Endothelial cell of umbilical vein (primary cell): ENCODE data around the gene RAD52. TPM values are rescaled to one million over a fixed set of nuclear protein-coding genes. Genes with fewer than 3 reads are reported as not detected.

Experiments used
- BruUV-seq: library from RNA; stranded (reverse); fragments of 400-500 nt; replicated peaks from 2 replicates; lab custom pipeline; 2021; lab: Mats Ljungman, UMichigan
- CTCF ChIA-PET: fragments of 300-600, 350-600 bp; sonication (Branson Sonifier 250); formaldehyde crosslinking; loops from one replicate; lab custom pipeline; 2021; ENCODE audit warnings: antibody characterized with exemption, inconsistent platforms; lab: Charles Lee
- POLR2A ChIA-PET: fragments of 300-600, 350-600 bp; sonication (Branson Sonifier 250); formaldehyde crosslinking; loops from one replicate; lab custom pipeline; 2021; ENCODE audit warnings: antibody characterized with exemption, inconsistent platforms; lab: Charles Lee
- DNase-seq: peaks from one replicate; pipeline ENCODE4 v3.0.0-alpha.2; 2011; ENCODE audit warnings: low read depth, low spot score
- FAIRE-seq: peaks from 2 replicates; lab custom pipeline; 2011; peaks lifted over from hg19 to GRCh38; lab: Jason Lieb, UNC
- H2AFZ ChIP-seq: 2 replicates; pipeline ENCODE4 v1.6.0; 2012; ENCODE audit warnings: low read depth, low read length, control low read depth, inconsistent platforms
- H3K27ac ChIP-seq: 2 replicates; pipeline ENCODE4 v1.5.1; 2011; ENCODE audit warnings: low read depth, mild to moderate bottlenecking, control low read depth, low read length, moderate library complexity; ENCODE audit not compliant: insufficient read depth
- H3K27me3 ChIP-seq, 2 experiments: 2 replicates each; pipeline versions ENCODE4 v1.6.0 to v1.6.1; 2011; ENCODE audit warnings: low read length in 2 of 2, mixed read lengths in 1 of 2; ENCODE audit not compliant: control insufficient read depth in 2 of 2, insufficient read depth in 2 of 2
- H3K36me3 ChIP-seq, 2 experiments: 2 replicates in 1 of 2; 3 replicates in 1 of 2; pipeline ENCODE4 v1.5.1; 2011; ENCODE audit warnings: low read length in 2 of 2, mild to moderate bottlenecking in 1 of 2, moderate library complexity in 1 of 2; ENCODE audit not compliant: control insufficient read depth in 2 of 2, insufficient read depth in 2 of 2; ENCODE audit errors: extremely low read depth in 1 of 2
- H3K4me1 ChIP-seq: 3 replicates; pipeline ENCODE4 v1.5.1; 2011; ENCODE audit warnings: mild to moderate bottlenecking, low read length; ENCODE audit not compliant: control insufficient read depth, insufficient read depth; ENCODE audit errors: extremely low read depth
- H3K4me2 ChIP-seq: 2 replicates; pipeline ENCODE4 v1.6.1; 2011; ENCODE audit warnings: low read length, control low read depth, mixed read lengths; ENCODE audit not compliant: insufficient read depth
- H3K4me3 ChIP-seq, 3 experiments: fragments of 200-600 bp in 1 of 3; sonication (generic), shearing (Covaris generic) in 1 of 3; replicated peaks in 1 of 3; 2 replicates each; pipeline ENCODE4 v1.5.1; 2011 to 2016; ENCODE audit warnings: control low read depth in 3 of 3, low read length in 3 of 3, mild to moderate bottlenecking in 2 of 3, inconsistent platforms in 1 of 3, low read depth in 1 of 3, moderate library complexity in 1 of 3; ENCODE audit not compliant: insufficient read depth in 1 of 3
- H3K79me2 ChIP-seq: 2 replicates; pipeline ENCODE4 v1.6.0; 2012; ENCODE audit warnings: low read length, inconsistent platforms; ENCODE audit not compliant: control insufficient read depth, insufficient read depth
- H3K9ac ChIP-seq: replicated peaks from 2 replicates; pipeline ENCODE3; 2011; ENCODE audit warnings: low read length, control low read depth; ENCODE audit not compliant: insufficient read depth; ENCODE audit errors: extremely low read depth
- H3K9me1 ChIP-seq: replicated peaks from 3 replicates; pipeline ENCODE4 v1.6.0; 2011; ENCODE audit warnings: mild to moderate bottlenecking, low read length; ENCODE audit not compliant: control insufficient read depth, insufficient read depth; ENCODE audit errors: extremely low read depth
- H3K9me3 ChIP-seq: replicated peaks from 2 replicates; pipeline ENCODE4 v1.5.1; 2012; ENCODE audit warnings: low read length, inconsistent platforms; ENCODE audit not compliant: control insufficient read depth, insufficient read depth
- H4K20me1 ChIP-seq: replicated peaks from 2 replicates; pipeline ENCODE3; 2011; ENCODE audit warnings: mild to moderate bottlenecking, low read length; ENCODE audit not compliant: control insufficient read depth, insufficient read depth; ENCODE audit errors: extremely low read depth
- EZH2 ChIP-seq: IDR thresholded peaks from 2 replicates; pipeline ENCODE4 v1.6.1; 2012; ENCODE audit warnings: borderline replicate concordance, low read depth, mild to moderate bottlenecking, moderate library complexity, low read length, inconsistent platforms; ENCODE audit not compliant: severe bottlenecking
- FOS ChIP-seq: IDR thresholded peaks from 2 replicates; pipeline ENCODE4 v1.6.1; 2011; ENCODE audit warnings: mild to moderate bottlenecking, low read length, moderate library complexity, borderline replicate concordance; ENCODE audit not compliant: insufficient read depth
- JUN ChIP-seq: IDR thresholded peaks from 2 replicates; pipeline ENCODE4 v1.6.1; 2011; ENCODE audit warnings: borderline replicate concordance, low read depth; ENCODE audit not compliant: insufficient read length, insufficient read depth
- MYC ChIP-seq: IDR thresholded peaks from one replicate; pipeline ENCODE4 v1.6.1; 2011; ENCODE audit warnings: mild to moderate bottlenecking, low read depth, low read length
- POLR2A ChIP-seq: IDR thresholded peaks from 2 replicates; pipeline ENCODE4 v1.6.1; 2012; ENCODE audit warnings: low read depth, mild to moderate bottlenecking, control low read depth, low read length
- POLR2AphosphoS5 ChIP-seq: IDR thresholded peaks from 2 replicates; pipeline ENCODE4 v1.6.1; 2012; ENCODE audit warnings: low read depth, mild to moderate bottlenecking, control low read depth, low read length, moderate library complexity; ENCODE audit not compliant: insufficient read depth
- dilution Hi-C: fragments of 300-500 bp; cut with MboI; formaldehyde crosslinking; loops from one replicate; pipeline ENCODE4 v1.15.0; 2019; ENCODE audit warnings: low sequenced_read_pairs; ENCODE audit not compliant: extremely low pct_ligation_motif_present
- intact Hi-C: fragments of 100-400 bp; cut with micrococcal nuclease; formaldehyde crosslinking; loops from one replicate; pipeline ENCODE4 v1.10.0; 2022
- polyA plus RNA-seq, 4 experiments: library from polyadenylated mRNA; depleted of rRNA in 3 of 4; stranded (reverse) in 3 of 4; unstranded in 1 of 4; fragments of >200 nt; gene quantifications; 2 replicates each; pipeline versions ENCODE4 v1.2.1 to v1.2.3, GENCODE V29; 2011 to 2012; ENCODE audit warnings: missing spikeins in 1 of 4
- total RNA-seq: library from RNA; stranded (reverse); gene quantifications from 2 replicates; pipeline ENCODE4 v1.2.3, GENCODE V29; 2021
- TF ChIP-seq, protein P1 (sequence below): IDR thresholded peaks from 2 replicates; pipeline ENCODE4 v1.6.1; 2011; ENCODE audit not compliant: insufficient read depth, insufficient read length
- TF ChIP-seq, protein P2 (sequence below), 2 donors: IDR thresholded peaks; 1 replicate in 1 of 2; 2 replicates in 1 of 2; pipeline ENCODE4 v1.5.1; 2011; ENCODE audit warnings: low read length in 2 of 2, mild to moderate bottlenecking in 2 of 2, moderate library complexity in 2 of 2, control low read depth in 1 of 2, inconsistent platforms in 1 of 2, low read depth in 1 of 2; ENCODE audit not compliant: insufficient read depth in 1 of 2; ENCODE audit errors: extremely low read depth in 1 of 2

Gene RAD52
- total and polyA plus RNA-seq, 2 donors (not counting 3 experiments of a cell fraction or from before 2014, with no cell fraction given) = 9.4 to 16.1 TPM

DNA sequence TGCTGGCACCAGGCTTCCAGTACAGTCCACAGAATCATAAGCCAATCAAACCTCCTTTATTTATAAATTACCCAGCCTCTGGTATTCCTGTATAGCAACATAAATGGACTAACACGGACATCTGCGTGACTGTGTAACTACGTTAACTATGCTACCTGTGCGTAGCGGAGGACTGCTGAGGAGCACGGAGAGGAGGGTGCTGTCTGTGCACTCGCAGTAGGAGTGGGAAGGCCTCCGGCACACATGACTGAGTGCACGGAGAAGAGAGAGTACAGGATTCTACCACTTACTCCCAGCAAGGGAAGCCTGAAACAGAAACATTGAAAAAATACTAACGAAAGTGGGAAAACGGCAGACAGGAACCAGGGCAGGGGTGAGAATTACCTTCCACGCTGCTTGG, 22.9 kb downstream of the RAD52 start:
- CTCF ChIA-PET = interaction anchor here (0.6 kb wide), 1 partner anchor 8 kb away, joined by 3 read pairs; no protein-coding TSS in a partner anchor
- FAIRE-seq = no peak

More for the DNA sequence above, 22.9 kb downstream of the RAD52 start:
- Histone ChIP-seq H2AFZ (no peak overlapping the region), H3K9ac (no peak overlapping the region), H3K27ac (no peak overlapping the region), H3K9me1 (no peaks in the 10 kb centered on the region), H3K79me2 (no peaks in the 10 kb centered on the region), H3K4me2 (no peak overlapping the region), H3K4me1 (peaks cover 1% of the 10 kb centered on the region), H3K9me3 (no peaks in the 10 kb centered on the region), H4K20me1 (no peaks in the 10 kb centered on the region), H3K36me3 (peaks cover 8 to 23% of the 10 kb centered on the region in 2 experiments), H3K4me3 (no peak overlapping the region), H3K27me3 (no peaks in the 10 kb centered on the region)
- no peak for DNase-seq
- no TSS peak for BruUV-seq
- dilution Hi-C loops = no loop called here
- TF ChIP-seq EZH2 (no peak), MYC (no peak), POLR2AphosphoS5 (no peak), POLR2A (no peak), FOS (no peak), JUN (no peak)
- TF ChIP-seq, protein P1, sequence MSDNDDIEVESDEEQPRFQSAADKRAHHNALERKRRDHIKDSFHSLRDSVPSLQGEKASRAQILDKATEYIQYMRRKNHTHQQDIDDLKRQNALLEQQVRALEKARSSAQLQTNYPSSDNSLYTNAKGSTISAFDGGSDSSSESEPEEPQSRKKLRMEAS = no peak
- TF ChIP-seq, protein P2, sequence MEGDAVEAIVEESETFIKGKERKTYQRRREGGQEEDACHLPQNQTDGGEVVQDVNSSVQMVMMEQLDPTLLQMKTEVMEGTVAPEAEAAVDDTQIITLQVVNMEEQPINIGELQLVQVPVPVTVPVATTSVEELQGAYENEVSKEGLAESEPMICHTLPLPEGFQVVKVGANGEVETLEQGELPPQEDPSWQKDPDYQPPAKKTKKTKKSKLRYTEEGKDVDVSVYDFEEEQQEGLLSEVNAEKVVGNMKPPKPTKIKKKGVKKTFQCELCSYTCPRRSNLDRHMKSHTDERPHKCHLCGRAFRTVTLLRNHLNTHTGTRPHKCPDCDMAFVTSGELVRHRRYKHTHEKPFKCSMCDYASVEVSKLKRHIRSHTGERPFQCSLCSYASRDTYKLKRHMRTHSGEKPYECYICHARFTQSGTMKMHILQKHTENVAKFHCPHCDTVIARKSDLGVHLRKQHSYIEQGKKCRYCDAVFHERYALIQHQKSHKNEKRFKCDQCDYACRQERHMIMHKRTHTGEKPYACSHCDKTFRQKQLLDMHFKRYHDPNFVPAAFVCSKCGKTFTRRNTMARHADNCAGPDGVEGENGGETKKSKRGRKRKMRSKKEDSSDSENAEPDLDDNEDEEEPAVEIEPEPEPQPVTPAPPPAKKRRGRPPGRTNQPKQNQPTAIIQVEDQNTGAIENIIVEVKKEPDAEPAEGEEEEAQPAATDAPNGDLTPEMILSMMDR (IDR thresholded peaks at IDR 0.05; ENCODE audit: extremely low read depth in 1 of 2, insufficient read depth in 1 of 2, low read depth in 1 of 2, low read length in 2 of 2) = no peak
- intact Hi-C loops = no loop called here
- POLR2A ChIA-PET = no interaction called here
